ENCODE measurements around the gene SRP72. TPM values are rescaled to one million over a fixed set of nuclear protein-coding genes. Genes with fewer than 3 reads are reported as not detected.
A peak's percentile ranks its signal among the peaks of the same experiment; 100 is the strongest.

Gene SRP72
- total RNA-seq, 1 donor from 2014 or later: 116 TPM

- Mint-ChIP-seq H3K27ac (no peak overlapping the region), H3K4me3 (no peak overlapping the region), H3K27me3 (ENCODE audit: low read depth) (no peaks in the 10 kb centered on the region), H3K9me3 (peaks cover 1% of the 10 kb centered on the region), H3K4me1 (no peaks in the 10 kb centered on the region), H3K36me3 (peaks cover 53% of the 10 kb centered on the region)
- TF ChIP-seq CTCF (IDR thresholded peaks at IDR 0.05; ENCODE audit: unreplicated experiment): no peak
- no peak for DNase-seq (ENCODE audit: low spot score in 2 of 2, unreplicated experiment in 2 of 2)
These were observed 17.1 kb upstream of the SRP72 start for GRCh38 chr4:56450342-56450741.

GRCh38 chr4:56460085-56460484 lies 7.3 kb upstream of the SRP72 start:
- Mint-ChIP-seq H3K27me3 (ENCODE audit: low read depth) (no peaks in the 10 kb centered on the region), H3K9me3 (peaks cover 4% of the 10 kb centered on the region), H3K27ac (no peak overlapping the region), H3K4me3 (no peak overlapping the region), H3K36me3 (peaks cover 31% of the 10 kb centered on the region), H3K4me1 (peaks cover 8% of the 10 kb centered on the region)
- DNase-seq (ENCODE audit: low spot score in 2 of 2, unreplicated experiment in 2 of 2): no peak
- TF ChIP-seq CTCF (IDR thresholded peaks at IDR 0.05; ENCODE audit: unreplicated experiment): no peak

GRCh38 chr4:56462157-56462556 lies 5.3 kb upstream of the SRP72 start:
- peaks cover 17% of the 10 kb centered on the region for H3K36me3 Mint-ChIP-seq
- H3K9me3 Mint-ChIP-seq: no peaks in the 10 kb centered on the region
- peak overlapping the region; percentile 51 for H3K27ac Mint-ChIP-seq
- DNase-seq (ENCODE audit: low spot score in 2 of 2, unreplicated experiment in 2 of 2): no peak
- TF ChIP-seq CTCF (IDR thresholded peaks at IDR 0.05; ENCODE audit: unreplicated experiment): no peak
- no peak overlapping the region for H3K4me3 Mint-ChIP-seq
- H3K27me3 Mint-ChIP-seq (ENCODE audit: low read depth): no peaks in the 10 kb centered on the region
- peaks cover 23% of the 10 kb centered on the region for H3K4me1 Mint-ChIP-seq

GRCh38 chr4:56463711-56464110 lies 3.7 kb upstream of the SRP72 start:
- H3K4me1 Mint-ChIP-seq: peaks cover 31% of the 10 kb centered on the region
- DNase-seq (ENCODE audit: low spot score in 2 of 2, unreplicated experiment in 2 of 2): no peak
- peak overlapping the region; percentile 26 for H3K27ac Mint-ChIP-seq
- H3K27me3 Mint-ChIP-seq (ENCODE audit: low read depth): no peaks in the 10 kb centered on the region
- no peak for TF ChIP-seq CTCF (IDR thresholded peaks at IDR 0.05; ENCODE audit: unreplicated experiment)
- H3K4me3 Mint-ChIP-seq: no peak overlapping the region
- H3K36me3 Mint-ChIP-seq: peaks cover 15% of the 10 kb centered on the region
- H3K9me3 Mint-ChIP-seq: no peaks in the 10 kb centered on the region

GRCh38 chr4:56464581-56464980 lies 2.8 kb upstream of the SRP72 start:
- Mint-ChIP-seq H3K36me3 (peaks cover 14% of the 10 kb centered on the region), H3K9me3 (no peaks in the 10 kb centered on the region), H3K4me3 (no peak overlapping the region), H3K4me1 (peaks cover 38% of the 10 kb centered on the region), H3K27ac (no peak overlapping the region), H3K27me3 (ENCODE audit: low read depth) (no peaks in the 10 kb centered on the region)
- DNase-seq (ENCODE audit: low spot score in 2 of 2, unreplicated experiment in 2 of 2): no peak
- no peak for TF ChIP-seq CTCF (IDR thresholded peaks at IDR 0.05; ENCODE audit: unreplicated experiment)

Data from mesothelial cell of epicardium (in vitro differentiated cells).